Colon (tissue), 2 donors: ENCODE results near the gene ESRRG.
"Not testable (repeated sequence)": the region's sequence is repeated elsewhere in the genome, so short reads cannot be mapped to it uniquely, and the experiment has no call there.

Source experiments
- FAIRE-seq: peaks from 2 replicates; lab custom pipeline; 2012; peaks lifted over from hg19 to GRCh38; lab: Jason Lieb, UNC
- donor health status: control.
- donor health status: control.

The ESRRG gene

DNA sequence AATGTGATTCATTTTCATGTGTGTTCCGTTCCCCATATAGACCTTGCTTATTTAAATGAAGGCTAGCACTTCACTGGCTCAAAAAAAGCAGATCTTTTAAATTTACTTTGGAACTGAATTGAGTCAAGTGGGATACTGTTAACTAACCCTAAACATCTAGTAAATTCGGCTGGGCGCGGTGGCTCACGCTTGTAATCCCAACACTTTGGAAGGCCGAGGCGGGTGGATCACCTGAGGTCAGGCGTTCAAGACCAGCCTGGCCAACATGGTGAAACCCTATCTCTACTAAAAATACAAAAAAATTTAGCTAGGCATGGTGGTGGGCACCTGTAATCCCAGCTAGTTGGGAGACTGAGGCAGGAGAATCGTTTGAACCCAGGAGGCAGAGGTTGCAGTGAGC is 19.2 kb downstream of the ESRRG start:
- not testable (repeated sequence) for FAIRE-seq

DNA sequence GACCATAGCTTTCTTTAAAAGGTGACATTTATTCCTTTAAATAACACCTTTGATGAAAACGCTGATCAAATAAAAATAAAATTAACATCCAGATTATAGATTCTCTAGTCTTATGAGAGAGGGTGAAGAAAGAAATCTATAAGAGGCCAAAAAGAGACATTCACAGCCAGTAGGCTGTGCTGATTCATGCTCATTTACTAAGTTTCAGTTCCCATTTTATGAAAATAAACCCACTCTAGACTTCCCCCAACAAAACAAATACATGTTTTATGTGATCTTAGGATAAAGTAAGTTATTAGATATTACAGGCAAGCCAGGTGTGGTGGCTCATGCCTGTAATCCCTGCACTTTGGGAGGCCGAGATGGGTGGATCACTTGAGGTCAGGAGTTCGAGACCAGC is 21.1 kb downstream of the ESRRG start:
- FAIRE-seq, result no peak

- FAIRE-seq, result no peak
Measured at GRCh38 chr1:216700779-216701178, 22.4 kb downstream of the ESRRG start.

DNA sequence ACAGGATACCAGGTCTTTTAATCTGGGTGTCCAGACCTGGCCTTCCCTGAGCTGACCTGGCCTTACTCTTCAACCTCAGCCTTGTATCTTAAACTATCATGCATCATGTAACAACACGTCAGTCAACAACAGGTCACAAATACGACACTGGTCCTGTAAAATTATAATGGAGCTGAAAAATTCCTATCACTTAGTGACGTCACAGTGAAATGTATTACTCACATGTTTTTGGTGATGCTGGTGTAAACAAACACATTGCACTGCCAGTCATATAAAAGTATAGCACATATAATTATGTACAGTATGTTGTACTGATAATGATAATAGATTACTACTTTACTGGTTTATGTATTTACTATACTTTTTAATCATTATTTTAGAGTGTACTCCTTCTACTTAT is 31.5 kb downstream of the ESRRG start:
- no peak for FAIRE-seq

- FAIRE-seq, result no peak
Measured at GRCh38 chr1:216690603-216691002, 32.6 kb downstream of the ESRRG start.

- no peak for FAIRE-seq
Measured at GRCh38 chr1:216688127-216688657, 35.0 kb downstream of the ESRRG start.

DNA sequence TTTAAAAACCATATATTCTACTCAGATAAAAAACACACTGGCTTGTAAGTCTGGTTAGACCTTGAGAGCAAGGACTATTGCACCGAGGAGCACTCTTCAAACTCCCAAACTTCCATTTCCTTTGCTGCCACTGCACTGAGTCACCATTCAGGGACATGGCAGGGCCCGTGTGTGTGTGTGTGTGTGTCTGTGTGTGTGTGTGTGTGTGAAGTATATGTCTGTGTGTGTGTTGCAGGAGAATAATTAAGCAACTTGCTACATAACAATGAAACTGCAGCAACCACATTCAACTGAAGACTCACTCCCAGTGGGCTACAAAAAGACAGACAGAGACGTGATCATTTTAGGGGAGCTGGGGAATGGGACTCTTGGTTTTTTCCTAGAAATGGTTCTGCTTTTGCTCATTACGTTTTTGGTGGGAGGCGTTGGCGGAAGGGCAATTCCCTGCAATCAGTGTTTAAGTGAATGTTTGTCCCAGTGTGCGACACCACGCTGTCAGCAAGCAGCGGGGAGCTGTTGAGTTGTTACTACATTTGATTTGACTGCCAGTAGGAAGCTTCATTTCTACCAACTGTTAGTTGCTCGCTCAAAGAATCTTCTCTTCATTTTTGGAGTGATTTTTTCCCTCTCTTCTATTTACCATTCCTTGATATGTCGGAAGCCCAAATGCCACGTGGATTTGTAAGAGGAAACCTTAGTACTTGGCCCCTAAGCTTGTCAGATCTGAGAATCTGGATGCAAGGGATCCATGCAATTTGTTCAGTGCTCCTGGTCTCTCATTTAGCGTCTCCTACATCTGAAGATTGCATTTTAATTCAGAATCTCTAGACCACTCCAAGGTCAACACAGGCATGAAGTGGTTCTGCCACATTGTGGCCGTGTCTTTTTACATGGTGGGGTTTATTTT is 36.1 kb downstream of the ESRRG start:
- FAIRE-seq, result no peak

- FAIRE-seq, result no peak
Measured at GRCh38 chr1:216682752-216683151, 40.5 kb downstream of the ESRRG start.

GRCh38 chr1:216679108-216679507 is 44.1 kb downstream of the ESRRG start:
- FAIRE-seq, result no peak

DNA sequence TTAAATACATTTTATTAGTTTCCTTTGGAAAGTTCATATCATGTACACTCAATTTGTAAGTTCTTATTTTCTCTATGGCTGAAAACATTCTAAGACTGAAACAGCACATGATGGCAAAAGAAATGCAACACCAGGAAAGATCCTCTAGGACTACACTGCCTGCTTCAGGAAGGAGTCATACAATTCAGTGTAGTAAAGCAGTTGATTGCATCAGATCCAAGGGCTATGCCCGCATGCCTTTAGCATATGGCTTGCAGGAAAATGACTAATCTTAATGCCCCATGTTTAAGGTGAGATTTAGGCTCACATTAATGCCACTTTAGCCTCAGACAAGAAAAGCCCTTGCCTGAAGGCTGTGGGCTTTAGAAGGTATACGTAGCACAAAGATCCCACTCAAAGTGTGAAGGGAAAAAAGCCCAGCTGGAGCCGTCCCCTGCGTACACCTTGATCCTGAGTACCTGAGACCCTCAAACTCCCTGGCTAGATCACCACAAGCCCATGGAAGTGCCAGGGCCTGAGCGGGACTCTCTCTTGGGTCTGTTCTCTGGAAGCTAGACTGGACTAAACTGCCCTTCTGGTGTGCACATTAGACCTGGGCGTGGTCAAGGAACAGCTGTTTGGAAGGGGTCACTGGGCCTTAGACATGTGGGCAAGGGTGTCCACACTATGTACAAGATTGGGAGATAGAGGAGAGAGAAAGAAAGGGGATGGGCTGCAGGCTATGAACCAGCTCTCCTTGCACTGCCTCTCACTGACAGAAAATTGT is 52.9 kb downstream of the ESRRG start:
- FAIRE-seq, result no peak

DNA sequence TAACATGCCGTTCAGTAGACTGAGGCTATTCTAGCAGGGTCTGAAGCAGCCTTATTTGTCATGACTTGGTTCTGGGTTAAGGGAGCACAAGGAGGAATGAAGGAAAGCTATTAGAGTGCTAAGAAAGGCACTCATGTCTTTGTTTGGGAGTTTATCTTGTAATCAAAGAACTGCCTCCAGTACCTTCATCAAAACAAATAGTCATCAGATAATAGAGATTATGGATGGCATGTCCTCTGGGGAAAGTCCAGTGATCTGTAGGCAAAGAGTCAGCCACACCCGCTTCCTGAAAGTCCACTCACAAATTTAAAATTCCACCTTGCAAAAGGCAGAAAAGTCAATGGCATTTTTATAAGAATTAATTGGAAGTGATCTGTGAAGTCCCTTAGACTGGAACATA is 56.8 kb downstream of the ESRRG start:
- no peak for FAIRE-seq

- no peak for FAIRE-seq
Measured at GRCh38 chr1:216665856-216666255, 57.4 kb downstream of the ESRRG start.

- no peak for FAIRE-seq
Measured at GRCh38 chr1:216665406-216665805, 57.8 kb downstream of the ESRRG start.

- no peak for FAIRE-seq
Measured at GRCh38 chr1:216662681-216663080, 60.5 kb downstream of the ESRRG start.

DNA sequence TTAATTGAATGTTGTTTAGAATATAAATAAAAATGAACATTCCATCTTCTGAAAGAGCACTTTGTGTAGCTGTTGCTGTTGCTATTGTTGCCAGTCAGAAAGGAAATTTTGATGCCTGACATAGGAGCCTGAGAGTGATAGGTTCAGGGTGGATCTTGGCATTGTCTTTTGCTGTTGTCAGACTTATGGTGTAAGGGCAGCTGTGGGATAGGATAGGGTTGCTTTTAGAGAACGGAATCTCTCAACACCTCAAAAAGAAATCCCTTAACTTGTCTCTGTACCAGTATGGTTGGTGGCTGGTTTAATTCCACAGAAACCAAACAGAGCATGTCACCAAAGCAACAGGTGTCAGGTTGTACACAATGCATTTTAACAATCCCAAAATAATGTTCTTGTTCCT is 62.7 kb downstream of the ESRRG start:
- FAIRE-seq, result no peak

- no peak for FAIRE-seq
Measured at GRCh38 chr1:216653001-216653400, 70.2 kb downstream of the ESRRG start.

DNA sequence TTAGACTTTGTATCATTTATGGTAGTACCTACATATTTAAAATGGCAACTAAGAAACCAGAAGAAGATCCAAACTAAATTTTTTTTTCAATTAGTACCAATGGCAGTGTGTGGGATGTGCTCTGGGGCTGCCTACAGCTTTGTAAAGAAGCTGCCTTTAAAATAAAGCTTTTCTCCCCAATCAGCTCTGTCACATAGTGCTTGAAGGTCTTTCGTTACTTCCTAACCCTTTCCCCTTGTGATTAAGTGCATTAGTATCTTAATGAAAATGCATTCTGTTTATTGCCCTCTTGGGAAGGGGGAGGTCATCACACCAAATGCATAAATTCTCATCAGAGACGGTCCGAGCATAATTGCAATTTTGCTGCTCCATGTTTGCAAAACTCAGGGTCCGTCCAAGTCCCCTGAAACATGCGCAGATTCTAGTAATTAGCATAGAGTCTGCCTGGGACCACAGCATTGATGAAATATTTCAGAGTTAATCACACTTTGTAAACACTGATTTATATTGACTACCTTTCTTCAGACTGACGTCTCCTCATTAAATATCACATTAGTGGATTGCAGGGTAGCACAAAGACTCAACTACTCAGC is 71.3 kb downstream of the ESRRG start:
- FAIRE-seq, result no peak

DNA sequence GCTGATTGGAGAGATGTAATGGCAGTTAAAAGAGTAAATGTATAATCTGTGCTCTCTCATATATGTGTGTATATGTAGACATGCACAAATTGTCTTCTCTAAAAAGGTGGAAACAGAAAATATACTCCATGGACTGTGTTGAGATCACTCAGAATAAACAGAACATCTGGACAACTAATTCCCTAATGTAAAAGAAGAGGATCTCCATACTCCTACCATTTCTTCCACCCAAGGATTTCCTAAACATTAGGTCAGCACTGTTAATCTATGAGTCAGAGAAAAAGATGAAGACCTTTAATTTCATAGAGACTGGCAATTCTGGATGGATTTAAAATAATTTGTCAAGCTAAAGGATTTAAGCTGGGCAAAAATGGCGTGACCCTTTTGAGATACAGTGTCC is 80.1 kb downstream of the ESRRG start:
- FAIRE-seq, result no peak

DNA sequence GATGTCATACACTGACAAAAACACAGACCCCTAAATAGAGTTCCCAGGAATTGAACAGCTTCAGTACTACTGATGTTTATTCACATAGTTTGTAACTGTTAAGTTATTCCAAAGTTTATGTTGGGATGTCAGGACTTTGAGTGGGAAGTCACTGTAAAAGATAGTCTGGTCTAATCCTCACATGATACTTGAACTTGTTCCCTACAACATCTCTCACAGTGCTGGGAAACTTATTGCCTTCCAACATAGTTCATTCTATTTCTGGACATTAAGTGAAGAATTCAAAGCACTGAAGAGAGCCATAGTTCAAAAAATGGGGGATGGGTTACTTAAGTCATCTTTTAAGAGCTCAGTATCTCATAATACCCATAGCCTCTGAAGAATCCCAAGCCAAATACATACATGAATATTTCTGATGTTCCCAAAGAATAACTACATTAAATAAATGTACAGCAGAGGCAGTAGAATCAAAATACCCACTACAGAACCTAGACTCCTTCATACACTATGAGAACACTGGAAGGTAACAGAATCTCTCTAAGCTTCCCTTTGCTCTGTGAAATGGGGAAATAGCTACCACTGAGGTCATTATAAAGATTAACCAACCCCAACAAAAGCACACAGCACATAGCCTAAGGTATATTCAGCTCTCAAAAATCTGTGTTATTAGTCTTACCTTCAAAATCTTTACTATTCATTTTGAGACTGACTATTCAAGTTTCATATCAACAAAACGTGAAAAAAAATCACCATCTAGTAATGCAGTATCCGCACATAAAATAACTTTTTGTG is 81.4 kb downstream of the ESRRG start:
- FAIRE-seq, result no peak

DNA sequence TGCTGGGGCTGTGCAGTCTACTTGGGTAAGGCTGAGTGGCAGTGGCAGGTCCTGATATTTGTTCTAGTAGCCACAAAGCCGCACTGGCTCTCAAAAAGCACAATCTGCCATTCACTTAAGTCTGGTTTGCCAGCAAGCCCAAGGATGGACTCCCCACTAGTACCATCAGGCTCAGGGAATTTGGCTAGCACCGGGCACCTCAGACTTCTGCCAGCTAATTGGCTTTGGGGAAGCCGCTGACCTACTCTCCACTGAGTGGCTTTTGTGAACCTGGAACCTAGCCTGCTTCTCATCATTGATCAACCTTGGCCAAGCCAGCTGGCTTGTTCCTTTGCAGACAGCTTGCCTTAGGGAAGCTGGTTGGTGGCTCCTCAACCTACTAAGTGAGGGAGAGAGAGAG is 83.1 kb downstream of the ESRRG start:
- FAIRE-seq, result no peak

- FAIRE-seq, result no peak
Measured at GRCh38 chr1:216632980-216633379, 90.2 kb downstream of the ESRRG start.

DNA sequence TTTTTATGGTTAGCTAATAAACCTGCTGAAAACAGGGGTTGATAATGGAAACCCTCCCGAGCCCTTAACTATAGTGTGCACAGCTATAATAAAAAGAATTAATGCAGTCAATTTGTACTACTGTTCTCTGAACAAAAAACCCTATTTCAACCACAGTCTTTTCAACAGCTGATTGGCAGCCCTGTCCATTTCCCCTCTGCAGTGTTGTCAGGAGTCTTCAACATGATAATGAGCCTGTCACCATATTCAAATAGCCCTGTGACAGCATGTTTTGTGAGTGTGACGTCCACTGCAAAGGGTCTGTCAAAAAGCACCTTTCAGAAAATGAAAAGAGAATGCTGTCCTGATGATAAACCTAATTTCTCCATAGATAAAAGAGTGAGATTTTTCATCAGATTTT is 92.7 kb downstream of the ESRRG start:
- FAIRE-seq, result no peak
